NCI-H1694 treated with DMSO at 0.1 percent for 48 hours (cell line): Measurements from ENCODE around the gene PPP6R3.
"Not testable (repeated sequence)": the region's sequence is repeated elsewhere in the genome, so short reads cannot be mapped to it uniquely, and the experiment has no call there.

Experiments used
- DNase-seq: peaks from one replicate; lab custom pipeline; 2025; lab: John Stamatoyannopoulos, UW

PPP6R3 gene

GRCh38 chr11:68457216-68457897, 3.2 kb upstream of the PPP6R3 start:
- DNase-seq, result no peak

DNA sequence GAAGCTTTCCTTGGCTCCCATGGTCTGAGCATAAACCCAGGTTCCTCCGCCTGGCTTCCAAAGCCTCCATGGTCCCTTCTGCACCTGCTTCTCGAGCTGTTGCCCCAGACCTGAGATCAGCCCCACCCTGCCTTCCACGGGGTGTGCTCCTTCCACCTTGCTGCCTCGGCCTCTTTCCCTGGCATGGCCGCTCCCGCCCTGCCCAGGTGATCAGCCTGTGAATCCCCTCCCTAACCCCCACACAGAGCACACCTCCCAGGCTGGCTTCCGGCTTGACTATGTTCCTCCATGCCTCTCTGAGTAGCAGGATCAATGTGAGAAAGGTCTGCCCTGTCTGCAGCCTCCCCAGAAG, 2.7 kb upstream of the PPP6R3 start:
- no peak for DNase-seq

GRCh38 chr11:68458340-68458739, 2.2 kb upstream of the PPP6R3 start:
- not testable (repeated sequence) for DNase-seq

GRCh38 chr11:68459886-68460740, 439 bp upstream of the PPP6R3 start:
- peak; percentile 97 for DNase-seq

GRCh38 chr11:68461575-68461917, 994 bp downstream of the PPP6R3 start:
- no peak for DNase-seq

GRCh38 chr11:68463714-68464113, 3.2 kb downstream of the PPP6R3 start:
- no peak for DNase-seq

GRCh38 chr11:68467201-68467834, 6.8 kb downstream of the PPP6R3 start:
- DNase-seq, result no peak

GRCh38 chr11:68468217-68468828, 7.8 kb downstream of the PPP6R3 start:
- no peak for DNase-seq

GRCh38 chr11:68469122-68469521, 8.6 kb downstream of the PPP6R3 start:
- no peak for DNase-seq

- DNase-seq, result no peak
Measured at GRCh38 chr11:68469642-68470041, 9.1 kb downstream of the PPP6R3 start.

DNA sequence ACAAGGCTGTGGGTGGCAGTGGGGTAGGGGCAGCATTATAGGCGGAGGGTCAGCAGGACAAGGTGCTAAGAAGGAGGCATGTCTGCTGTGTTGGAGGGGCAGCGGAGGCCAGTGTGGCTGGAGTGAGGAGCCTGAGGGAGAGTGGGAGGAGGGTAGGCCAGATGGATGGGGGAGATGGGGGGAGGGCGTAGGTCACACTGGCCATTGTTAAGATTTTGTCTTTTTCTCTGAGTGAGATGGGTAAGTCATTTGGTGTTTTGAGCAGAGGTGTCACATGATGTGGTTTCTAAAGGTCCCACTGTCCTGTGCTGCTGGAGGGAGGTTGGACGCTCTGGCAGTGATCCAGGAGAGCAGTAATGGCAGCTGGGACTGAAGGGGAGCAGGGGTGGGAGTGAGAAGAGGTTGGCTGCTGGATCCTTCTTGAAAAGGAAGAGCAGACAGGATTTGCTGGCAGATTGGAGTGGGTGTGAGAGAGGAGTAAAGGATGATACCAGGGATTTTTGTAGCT, 9.8 kb downstream of the PPP6R3 start:
- DNase-seq, result no peak

- DNase-seq, result no peak
Measured at GRCh38 chr11:68471360-68472340, 11.1 kb downstream of the PPP6R3 start.

- DNase-seq, result no peak
Measured at GRCh38 chr11:68472778-68473177, 12.2 kb downstream of the PPP6R3 start.

- DNase-seq, result no peak
Measured at GRCh38 chr11:68473693-68474092, 13.1 kb downstream of the PPP6R3 start.

GRCh38 chr11:68475626-68476025, 15.1 kb downstream of the PPP6R3 start:
- DNase-seq, result not testable (repeated sequence)

GRCh38 chr11:68479390-68479789, 18.8 kb downstream of the PPP6R3 start:
- DNase-seq, result no peak

DNA sequence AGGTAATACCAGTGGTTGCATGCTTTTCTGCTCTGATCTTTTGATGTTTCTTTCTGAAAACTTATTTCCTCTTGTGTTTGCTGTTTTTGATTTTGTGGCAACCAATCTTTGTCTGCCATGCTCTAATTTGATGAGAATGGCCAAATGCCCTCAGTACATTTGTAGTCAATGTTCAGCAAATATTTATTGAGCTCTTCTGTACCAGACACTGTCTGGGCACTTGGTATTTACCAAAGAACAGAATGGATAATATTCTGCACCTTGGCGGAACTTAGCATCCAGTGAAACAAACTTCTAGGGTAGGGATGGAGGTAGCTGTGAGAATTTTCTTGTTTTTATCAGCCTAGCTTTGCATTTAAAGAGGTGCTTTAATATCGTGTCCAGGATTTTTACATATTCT, 19.6 kb downstream of the PPP6R3 start:
- DNase-seq, result no peak

DNA sequence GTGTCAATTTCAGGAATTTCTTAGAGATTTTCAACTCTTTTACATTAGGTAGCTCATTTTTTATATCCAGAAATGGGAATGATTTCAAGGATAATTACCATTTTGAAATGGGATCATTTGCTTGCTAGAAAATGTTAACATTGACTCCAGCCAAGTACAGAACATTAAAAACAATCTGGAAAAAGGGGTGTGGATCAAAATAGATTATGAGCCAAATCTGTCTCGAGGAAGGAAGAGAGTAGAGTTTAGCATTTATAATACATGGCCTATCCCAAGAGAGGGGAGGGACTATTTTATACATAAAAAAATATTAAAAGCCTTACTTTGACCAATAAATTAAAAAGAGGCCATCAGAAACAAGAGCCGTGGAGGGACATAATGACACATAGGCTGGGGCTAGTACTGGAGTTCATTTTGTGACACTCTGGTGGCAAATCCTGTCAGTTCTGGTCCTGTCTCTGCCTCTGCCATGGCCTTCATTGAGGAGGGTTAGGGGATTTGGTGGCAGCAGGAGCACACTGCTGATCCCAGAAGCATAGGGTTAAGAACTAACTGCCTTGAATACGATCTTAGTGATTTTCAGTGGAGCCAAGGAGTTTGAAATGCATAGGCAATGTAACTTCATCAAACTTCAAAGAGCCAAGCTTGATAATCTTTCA, 20.4 kb downstream of the PPP6R3 start:
- DNase-seq, result no peak

DNA sequence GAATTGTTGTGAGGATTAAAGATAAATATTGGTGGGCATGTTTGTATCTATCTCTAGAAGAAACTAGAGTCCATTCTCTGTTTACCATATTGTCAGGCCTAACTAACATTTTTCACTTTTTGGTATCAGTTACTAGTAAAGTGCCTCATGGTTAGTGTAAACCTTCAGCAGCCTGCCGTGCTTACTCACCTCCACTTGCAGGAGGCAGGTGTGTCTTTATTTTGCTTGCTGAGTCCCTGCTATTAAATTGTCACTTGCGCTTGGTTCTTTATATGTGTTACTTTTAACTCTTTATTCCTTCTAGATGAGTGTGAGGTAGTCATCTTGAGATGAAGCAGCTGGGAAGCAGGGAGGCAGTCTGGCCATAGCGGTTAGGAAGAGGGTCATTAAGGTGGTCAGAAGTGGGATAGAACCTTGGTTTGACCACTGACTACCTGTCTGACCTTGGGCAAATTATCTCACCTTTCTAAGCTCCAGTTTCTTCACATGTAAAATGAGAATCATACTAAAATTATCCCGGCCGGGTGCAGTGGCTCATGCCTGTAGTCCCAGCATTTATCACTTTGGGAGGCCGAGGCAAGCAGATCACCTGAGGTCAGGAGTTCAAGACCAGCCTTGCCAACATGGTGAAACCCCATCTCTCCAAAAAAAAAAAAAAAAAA, 21.2 kb downstream of the PPP6R3 start:
- DNase-seq, result no peak

DNA sequence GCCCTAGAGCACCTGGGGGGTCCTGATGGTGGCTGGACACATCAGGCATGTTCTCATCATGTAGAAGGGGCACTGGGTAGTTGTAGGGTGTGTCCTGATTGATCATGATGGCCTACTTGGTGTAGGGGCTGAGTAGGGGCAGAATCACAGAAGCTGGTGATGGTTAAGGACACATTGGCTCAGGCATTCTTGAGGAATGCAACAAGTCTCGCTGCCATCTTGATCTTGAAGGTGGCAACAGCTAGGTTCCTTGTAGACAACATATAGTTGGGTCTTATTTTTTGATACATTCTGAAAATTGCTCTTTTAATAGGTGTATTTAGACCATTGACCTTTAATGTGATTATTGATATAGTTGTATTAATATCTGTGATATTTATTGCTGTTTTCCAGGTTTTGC, 28.1 kb downstream of the PPP6R3 start:
- no peak for DNase-seq
